ENCODE data around the gene BTBD7.

- TF ChIP-seq CTCF (IDR thresholded peaks at IDR 0.05; ENCODE audit: low read length) (no peak), EZH2 (optimal IDR thresholded peaks at IDR 0.05; ENCODE audit: low read depth, low read length) (no peak)
Observed at GRCh38 chr14:93311082-93311481, 21.8 kb downstream of the BTBD7 start.

Measured in MM.1S (cell line).